PC-3 (cell line): ENCODE data around the gene TEAD1.

Experiments used
- CTCF ChIP-seq: fragments of 300-600 bp; sonication (generic); conservative IDR thresholded peaks from 2 replicates; pipeline ENCODE4 v1.5.1; 2017; ENCODE audit warnings: antibody characterized with exemption, low read depth, mild to moderate bottlenecking, low read length
- EZH2 ChIP-seq: fragments of 300-600 bp; sonication (generic); IDR thresholded peaks from one replicate; pipeline ENCODE4 v1.6.1; 2017; ENCODE audit warnings: antibody characterized with exemption, mild to moderate bottlenecking, low read length; ENCODE audit not compliant: unreplicated experiment

DNA sequence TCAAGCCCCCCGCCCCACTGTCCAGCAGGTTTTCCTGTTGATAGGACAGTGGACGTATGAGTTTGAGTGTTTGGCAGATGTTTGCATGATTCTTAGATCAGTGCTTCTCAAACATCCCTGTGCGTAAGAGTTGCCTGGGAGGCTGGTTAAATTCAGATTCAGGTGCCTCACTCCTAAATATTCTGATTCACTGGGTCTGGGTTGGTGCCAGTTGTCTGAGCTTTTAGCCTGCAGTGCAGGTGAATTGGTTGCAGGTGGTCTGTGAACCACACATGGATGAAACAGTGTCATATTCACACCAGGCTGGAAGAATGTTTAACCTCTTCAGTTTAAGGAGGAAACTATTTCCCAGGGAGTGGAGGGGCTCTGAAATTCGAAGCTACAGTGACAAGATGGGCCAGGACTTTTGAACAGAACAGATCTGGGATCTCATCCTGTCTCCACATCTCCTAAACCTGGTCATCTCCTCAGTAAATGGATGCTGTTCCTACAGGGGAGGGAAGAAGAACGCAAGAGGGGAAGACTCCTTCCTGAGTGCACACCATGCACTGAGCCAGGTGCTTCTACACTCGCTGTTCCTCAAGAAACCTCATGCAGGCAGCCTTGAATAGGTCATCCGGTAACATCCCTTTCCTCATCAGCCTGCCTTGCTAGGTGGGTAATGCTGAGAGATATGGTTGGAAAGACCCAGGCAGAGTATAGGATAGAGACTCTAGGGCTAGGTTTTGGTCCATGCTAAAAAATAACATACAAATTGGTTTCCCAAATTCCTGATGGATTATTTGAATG lies 47.8 kb downstream of the TEAD1 start:
- TF ChIP-seq CTCF (no peak), EZH2 (no peak)
